Stimulated activated CD8-positive, alpha-beta memory T cell treated with anti-CD3 and anti-CD28 coated beads, Interleukin-15, amount 100 ng/mL, for 48 hours (primary cell): ENCODE results near the gene PALM.
"Not testable (repeated sequence)": the region's sequence is repeated elsewhere in the genome, so short reads cannot be mapped to it uniquely, and the experiment has no call there.

Experiments
- DNase-seq, 2 donors: peaks; one replicate each; pipeline ENCODE4 v3.0.0-alpha.2; 2020; ENCODE audit warnings: low read depth in 2 of 2

PALM gene

GRCh38 chr19:708154-709143 lies at the start of gene PALM:
Gene PALM, plus strand, starts transcription at chr19:708935. Its CDS starts 212 bp downstream, at chr19:709147.
- no peak for DNase-seq

DNA sequence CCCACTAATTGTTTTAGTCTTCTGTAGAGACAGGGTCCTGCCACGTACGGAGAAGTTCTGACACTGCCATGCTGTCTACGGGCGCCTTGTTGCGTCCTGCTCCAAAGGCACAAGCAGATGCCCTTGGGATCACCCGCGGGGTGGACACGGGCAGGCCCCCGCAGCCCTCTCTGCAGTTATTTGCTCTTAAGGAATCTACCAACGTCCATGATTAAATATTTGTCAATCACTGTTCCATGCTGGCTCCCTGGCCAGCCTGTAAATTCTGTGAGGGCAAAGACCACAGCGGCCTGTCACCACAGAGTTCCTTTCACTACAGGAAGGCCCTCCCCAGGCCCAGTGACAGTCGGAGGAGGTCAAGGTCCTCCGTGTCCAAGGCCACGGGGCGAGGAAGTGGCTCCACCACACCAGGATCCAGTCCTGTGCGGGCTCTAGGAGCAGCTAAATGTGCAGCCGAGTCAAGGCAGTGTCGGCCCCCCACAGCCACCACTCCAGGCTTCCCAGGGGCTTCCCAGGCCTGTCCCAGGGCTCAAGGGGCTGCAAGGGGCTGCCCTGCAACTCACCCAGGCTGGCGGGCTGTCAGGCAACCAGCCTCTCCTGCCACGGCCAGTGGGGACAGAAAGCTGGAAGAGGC lies 47.8 kb upstream of the PALM start:
- no peak for DNase-seq

DNA sequence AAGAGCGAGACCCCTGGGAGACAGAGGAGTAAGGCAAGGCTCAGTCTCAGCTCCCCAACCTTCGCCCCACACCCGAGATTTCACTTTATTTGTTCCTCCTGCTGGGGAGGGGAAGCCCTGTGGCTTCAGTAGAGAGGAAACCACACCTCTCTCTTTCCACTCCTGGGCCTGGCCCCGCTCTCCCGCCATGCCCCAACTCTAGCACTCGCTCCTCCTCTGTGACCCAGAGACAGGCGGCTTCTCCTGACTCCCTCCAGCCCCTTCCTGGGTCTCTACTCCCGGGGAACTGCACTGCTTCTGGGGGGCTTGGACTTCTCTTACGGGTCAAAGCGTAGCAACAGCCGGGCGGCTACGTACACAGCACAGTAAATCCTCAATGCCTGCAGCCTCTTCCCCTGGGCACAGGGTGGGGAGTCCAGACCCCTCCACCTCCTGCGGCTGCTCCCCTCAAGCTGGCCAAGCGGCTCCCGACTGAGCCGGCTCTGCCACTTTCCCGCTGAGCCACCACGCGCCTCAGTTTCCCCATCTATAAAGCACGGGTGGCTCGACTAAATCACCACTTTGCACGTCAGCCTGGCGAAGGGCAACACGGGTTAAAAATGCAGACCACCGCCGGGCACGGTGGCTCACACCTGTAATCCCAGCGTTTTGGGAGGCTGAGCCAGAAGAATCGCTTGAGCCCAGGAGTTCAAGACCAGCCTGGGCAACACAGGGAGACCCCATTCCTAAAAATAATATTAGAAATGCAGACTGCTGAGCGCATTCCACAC lies 47.1 kb upstream of the PALM start:
- peak; percentile 47 to 65 for DNase-seq

DNA sequence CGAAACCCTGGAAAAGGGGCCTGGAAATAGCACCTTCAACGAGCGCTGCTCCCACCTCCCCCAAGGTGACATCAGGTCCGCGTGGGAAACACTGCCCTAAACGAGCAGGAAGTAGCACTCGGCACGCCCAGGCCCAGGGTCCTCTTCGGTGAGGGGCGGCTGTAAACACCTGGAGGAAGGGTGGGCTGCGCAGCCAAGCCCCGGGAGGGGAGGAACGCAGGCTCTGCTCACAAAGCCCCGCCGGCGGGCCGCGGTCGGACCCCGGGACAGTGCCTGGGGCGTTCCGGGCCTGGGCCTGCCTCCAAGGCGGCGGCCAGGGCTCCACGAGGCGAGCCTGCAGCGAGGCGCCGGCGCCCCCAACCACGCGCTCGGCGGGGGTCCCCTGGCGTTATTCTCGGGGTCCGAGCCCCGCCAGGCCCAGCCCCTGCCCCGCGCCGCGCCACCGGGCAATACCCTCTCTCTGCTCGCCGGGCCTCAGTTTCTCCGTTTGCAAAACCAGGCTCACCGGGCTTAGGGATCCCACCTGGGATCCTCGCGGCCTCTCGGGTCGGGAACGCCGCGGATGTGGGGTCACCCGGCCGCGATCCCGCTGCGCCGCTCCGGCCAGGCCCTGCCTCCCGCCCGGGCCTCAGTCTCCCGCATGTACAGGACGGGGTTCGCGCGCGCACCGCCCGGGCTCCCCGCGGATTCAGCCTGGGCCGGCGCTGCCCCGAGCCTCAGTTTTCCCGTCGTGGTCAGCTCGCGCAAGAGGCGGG lies 46.4 kb upstream of the PALM start:
- DNase-seq: peak; percentile 55 to 61

- DNase-seq: peak; percentile 91 to 94
Observed at GRCh38 chr19:662962-663681, 45.6 kb upstream of the PALM start, which contains the start of gene RNF126. Gene RNF126, minus strand, starts transcription at chr19:663214. Its CDS starts 93 bp downstream, at chr19:663121.

- DNase-seq: no peak
Observed at GRCh38 chr19:663682-664117, 45.0 kb upstream of the PALM start.

DNA sequence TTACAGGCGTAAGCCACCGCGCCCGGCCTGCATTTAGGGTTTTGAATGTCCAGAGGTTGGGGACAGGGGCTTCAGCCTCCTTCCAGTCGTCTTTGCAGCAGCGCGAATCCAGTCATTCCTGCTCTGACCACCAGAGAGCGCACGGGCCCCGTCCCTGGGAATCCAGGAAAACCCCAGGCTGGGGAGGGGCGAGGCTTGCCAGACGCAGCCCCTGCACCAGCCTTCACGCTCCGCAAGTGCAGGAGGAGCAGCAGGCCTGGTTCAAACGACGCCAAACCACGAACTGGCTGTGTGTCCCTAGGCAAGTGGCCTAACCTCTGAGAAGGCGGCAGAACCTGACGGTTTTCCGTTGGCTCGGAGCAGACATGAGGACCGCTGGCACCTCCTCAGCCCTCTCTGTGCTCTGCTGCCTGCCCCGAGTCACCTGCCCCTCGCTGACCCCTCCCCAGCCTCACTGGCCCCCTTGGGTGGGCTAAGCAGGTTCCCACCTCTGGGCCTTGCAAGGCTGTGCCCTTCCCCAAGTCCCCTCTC lies 43.8 kb upstream of the PALM start:
- peak in 1 of 2 donors; percentile 65 for DNase-seq

GRCh38 chr19:666985-667573 lies 41.7 kb upstream of the PALM start:
- not testable (repeated sequence) for DNase-seq

GRCh38 chr19:668675-669434 lies 39.9 kb upstream of the PALM start:
- DNase-seq: not testable (repeated sequence)

DNA sequence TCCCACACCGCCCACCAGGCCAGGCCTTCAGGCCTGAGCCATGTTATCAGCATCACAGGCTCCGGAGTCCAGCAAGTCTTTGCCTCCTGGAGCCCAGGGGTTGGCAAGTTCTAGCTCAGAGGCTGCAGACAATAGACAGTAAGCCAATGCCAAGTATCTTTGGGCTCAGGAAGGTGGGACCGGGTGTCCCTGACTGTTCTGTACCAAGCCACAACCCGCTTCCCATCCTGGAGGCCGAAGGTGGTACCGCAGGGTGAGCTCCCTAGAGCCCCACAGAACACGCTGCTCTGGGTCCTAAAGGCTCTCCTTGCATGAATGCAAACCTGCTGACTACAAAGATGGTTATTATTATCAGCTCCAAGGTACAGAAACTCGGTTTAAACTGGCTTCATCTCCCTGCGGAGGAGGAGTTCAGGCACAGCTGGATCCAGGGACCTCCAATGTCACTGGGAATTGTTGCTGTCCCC lies 38.1 kb upstream of the PALM start:
- no peak for DNase-seq

GRCh38 chr19:674282-675151 lies 34.2 kb upstream of the PALM start:
- DNase-seq: no peak

DNA sequence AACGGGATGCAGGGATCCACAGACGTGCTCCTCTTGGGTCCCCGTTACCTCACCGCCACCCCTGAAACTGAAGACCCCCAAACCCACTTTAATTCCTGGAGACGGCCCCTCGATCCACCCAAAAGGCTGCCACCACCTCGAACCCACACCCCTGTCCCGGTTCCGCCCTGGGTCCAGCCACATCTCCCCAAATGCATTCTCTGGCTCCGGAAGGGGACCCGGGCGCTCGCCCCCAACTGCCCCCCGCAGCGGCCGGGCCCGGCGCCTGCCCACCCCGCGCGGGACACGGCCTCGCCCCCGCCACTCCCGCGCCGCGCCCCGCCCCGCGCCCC lies 32.8 kb upstream of the PALM start:
- no peak for DNase-seq

- DNase-seq: no peak
Observed at GRCh38 chr19:676339-677105, 32.2 kb upstream of the PALM start, which contains the start of gene FSTL3. Gene FSTL3, plus strand, starts transcription at chr19:676392. Its CDS starts 32 bp downstream, at chr19:676424.

DNA sequence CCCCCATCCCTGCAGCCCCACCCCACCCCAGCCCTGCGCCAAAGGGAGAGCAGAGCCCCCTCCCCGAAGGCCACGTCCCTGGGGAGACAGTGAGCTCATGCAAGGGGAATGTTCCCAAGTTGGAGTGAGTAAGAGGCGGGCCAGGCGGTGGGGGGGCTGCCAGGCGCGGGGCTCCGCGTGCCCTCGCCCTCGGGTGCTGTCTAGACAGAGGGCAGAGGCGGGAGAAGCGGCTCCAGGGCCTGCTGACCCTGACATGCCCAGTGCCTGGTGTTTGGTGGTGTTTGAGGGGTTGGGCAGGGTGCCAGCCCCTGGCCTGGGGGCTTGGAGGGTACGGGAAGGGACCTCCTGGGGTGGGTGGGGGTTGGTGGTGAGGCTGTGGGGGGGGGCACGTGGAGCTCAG lies 31.5 kb upstream of the PALM start:
- no peak for DNase-seq

DNA sequence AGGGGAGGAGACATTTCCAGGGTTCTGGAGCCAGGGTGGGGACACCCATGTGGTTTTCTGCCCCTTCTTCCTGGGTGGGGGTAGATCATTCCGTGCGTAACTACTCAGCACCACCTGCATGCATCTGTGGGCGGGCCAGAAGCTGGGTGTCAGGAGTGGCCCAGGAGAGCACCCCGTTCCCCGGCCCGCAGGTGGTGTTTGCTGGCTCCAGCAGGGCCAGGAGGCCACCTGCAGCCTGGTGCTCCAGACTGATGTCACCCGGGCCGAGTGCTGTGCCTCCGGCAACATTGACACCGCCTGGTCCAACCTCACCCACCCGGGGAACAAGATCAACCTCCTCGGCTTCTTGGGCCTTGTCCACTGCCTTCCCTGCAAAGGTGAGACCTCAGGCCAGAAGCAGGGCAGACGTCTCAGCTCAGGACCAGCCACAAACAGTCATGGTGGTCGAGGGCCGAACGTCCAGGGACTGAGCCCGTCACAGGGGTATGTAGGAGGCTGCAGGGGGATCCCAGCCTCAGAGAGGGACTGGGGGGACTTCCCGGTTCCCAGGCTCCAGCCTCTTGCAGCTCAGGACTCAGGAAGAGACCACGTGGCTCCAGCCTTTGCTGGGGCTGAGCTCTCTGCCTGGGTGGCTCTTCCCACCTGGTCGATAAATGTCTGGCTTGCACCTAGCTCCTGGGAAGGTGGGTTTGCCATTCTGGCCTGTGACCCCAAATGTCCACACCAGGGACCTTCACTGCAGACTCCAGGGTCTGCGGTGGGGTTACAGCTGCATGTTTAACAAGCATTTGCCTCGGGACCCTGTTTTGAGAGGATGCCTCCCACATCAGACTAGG lies 30.9 kb upstream of the PALM start:
- no peak for DNase-seq

GRCh38 chr19:678791-679388 lies 29.8 kb upstream of the PALM start:
- no peak for DNase-seq
